SU-DHL-6 (cell line): ENCODE measurements around the gene EIF4EBP2.

Source experiments
- H2AFZ ChIP-seq: fragments of 200-600 bp; sonication (generic); 2 replicates; pipeline ENCODE4 v1.6.1; 2014; ENCODE audit warnings: low read depth, mild to moderate bottlenecking, moderate library complexity, mixed read lengths, antibody characterized with exemption, low read length; ENCODE audit not compliant: severe bottlenecking
- H3F3A ChIP-seq: fragments of 200-600 bp; shearing (Covaris generic); 2 replicates; pipeline ENCODE4 v1.6.0; 2016; ENCODE audit warnings: antibody characterized with exemption, mild to moderate bottlenecking; ENCODE audit not compliant: insufficient read depth
- H3K27ac ChIP-seq: fragments of 200-600 bp; sonication (generic); 2 replicates; pipeline ENCODE4 v1.5.1; 2016; ENCODE audit warnings: low read depth, mild to moderate bottlenecking, low read length, moderate library complexity, mixed read lengths
- H3K27me3 ChIP-seq: fragments of 200-600 bp; sonication (generic), shearing (Covaris generic); 2 replicates; pipeline ENCODE4 v1.6.0; 2014; ENCODE audit warnings: mild to moderate bottlenecking, low read length
- H3K36me3 ChIP-seq: fragments of 200-600 bp; sonication (generic); 2 replicates; pipeline ENCODE4 v1.6.1; 2014; ENCODE audit warnings: mild to moderate bottlenecking, low read length, mixed read lengths
- H3K4me2 ChIP-seq: fragments of 300-600, 200-600 bp; shearing (Covaris generic), sonication (generic); 2 replicates; pipeline ENCODE4 v1.6.0; 2014; ENCODE audit warnings: low read length, low read depth, mild to moderate bottlenecking; ENCODE audit not compliant: poor library complexity, severe bottlenecking
- H3K4me3 ChIP-seq: fragments of 200-600 bp; sonication (generic); 2 replicates; pipeline ENCODE4 v1.5.1; 2014; ENCODE audit warnings: antibody characterized with exemption, low read length, mild to moderate bottlenecking, mixed read lengths; ENCODE audit not compliant: insufficient read depth, poor library complexity, severe bottlenecking
- H3K79me2 ChIP-seq: fragments of 200-600 bp; sonication (generic); 2 replicates; pipeline ENCODE4 v1.6.1; 2014; ENCODE audit warnings: mild to moderate bottlenecking, low read length, moderate library complexity; ENCODE audit not compliant: insufficient read depth
- H3K9ac ChIP-seq: fragments of 200-600 bp; sonication (generic); 2 replicates; pipeline ENCODE4 v1.7.0; 2014; ENCODE audit warnings: mild to moderate bottlenecking, low read length
- H3K9me2 ChIP-seq: fragments of 200-600 bp; sonication (generic); replicated peaks from 2 replicates; pipeline ENCODE4 v1.6.1; 2014; ENCODE audit warnings: low read length; ENCODE audit not compliant: insufficient read depth
- H3K9me3 ChIP-seq: fragments of 200-600 bp; sonication (generic); 2 replicates; pipeline ENCODE4 v1.6.1; 2014; ENCODE audit warnings: low read length, mixed read lengths; ENCODE audit not compliant: insufficient read depth
- H4K20me1 ChIP-seq: fragments of 200-600 bp; sonication (generic); 2 replicates; pipeline ENCODE4 v1.6.1; 2014; ENCODE audit warnings: low read depth, mild to moderate bottlenecking, antibody characterized with exemption, low read length, moderate library complexity, mixed read lengths
- CTCF ChIP-seq: fragments of 200-600 bp; sonication (generic); IDR thresholded peaks from one replicate; pipeline ENCODE4 v1.5.1; 2017; ENCODE audit warnings: antibody characterized with exemption, mild to moderate bottlenecking, low read length, moderate library complexity; ENCODE audit not compliant: insufficient read depth, poor library complexity, severe bottlenecking
- EZH2phosphoT487 ChIP-seq: fragments of 200-600 bp; sonication (generic), shearing (Covaris generic); conservative IDR thresholded peaks from 2 replicates; pipeline ENCODE4 v1.6.1; 2018; ENCODE audit warnings: mild to moderate bottlenecking, antibody characterized with exemption, low read length, moderate library complexity, mixed read lengths

Gene EIF4EBP2

GRCh38 chr10:70368774-70369482 is 35.0 kb upstream of the EIF4EBP2 start:
- Histone ChIP-seq H3K79me2 (0 out of 2 replicates have a peak, but pooled peaks cover 2% of the 10 kb centered on the region), H3K4me2 (no peak overlapping the region), H4K20me1 (no peaks in the 10 kb centered on the region), H3F3A (no peaks in the 10 kb centered on the region; the same call in 1 of the 2 replicates), H3K27me3 (no peaks in the 10 kb centered on the region), H3K36me3 (no peaks in the 10 kb centered on the region), H3K9me2 (no peaks in the 10 kb centered on the region), H3K9me3 (no peaks in the 10 kb centered on the region), H3K4me3 (no peak overlapping the region), H3K27ac (no peak overlapping the region), H2AFZ (no peak overlapping the region), H3K9ac (no peak overlapping the region)
- TF ChIP-seq EZH2phosphoT487: no peak
- TF ChIP-seq CTCF: no peak

GRCh38 chr10:70369498-70370018 is 34.4 kb upstream of the EIF4EBP2 start:
- H3K4me3 ChIP-seq: no peak overlapping the region
- TF ChIP-seq EZH2phosphoT487 (no peak), CTCF (no peak)
- H3K27me3 ChIP-seq: no peaks in the 10 kb centered on the region
- H3K36me3 ChIP-seq: no peaks in the 10 kb centered on the region
- H3K27ac ChIP-seq: no peak overlapping the region
- no peak overlapping the region for H3K9ac ChIP-seq
- no peaks in the 10 kb centered on the region for H3K9me2 ChIP-seq
- no peaks in the 10 kb centered on the region for H3K79me2 ChIP-seq
- H3F3A ChIP-seq: no peaks in the 10 kb centered on the region; the same call in 1 of the 2 replicates
- no peak overlapping the region for H3K4me2 ChIP-seq
- no peaks in the 10 kb centered on the region for H4K20me1 ChIP-seq
- no peak overlapping the region for H2AFZ ChIP-seq
- H3K9me3 ChIP-seq: no peaks in the 10 kb centered on the region

GRCh38 chr10:70370766-70371165 is 33.2 kb upstream of the EIF4EBP2 start:
- Histone ChIP-seq H3K36me3 (no peaks in the 10 kb centered on the region), H3K9me2 (no peaks in the 10 kb centered on the region), H3K9ac (no peak overlapping the region), H3K27ac (no peak overlapping the region), H3K9me3 (no peaks in the 10 kb centered on the region), H3K79me2 (no peaks in the 10 kb centered on the region), H3K4me2 (no peak overlapping the region), H4K20me1 (no peaks in the 10 kb centered on the region), H2AFZ (no peak overlapping the region), H3K27me3 (no peaks in the 10 kb centered on the region), H3K4me3 (no peak overlapping the region), H3F3A (no peaks in the 10 kb centered on the region; the same call in 1 of the 2 replicates)
- TF ChIP-seq CTCF (no peak), EZH2phosphoT487 (no peak)
